Adrenal gland (tissue), 12 donors: ENCODE measurements around the gene ATP5F1B. TPM values are rescaled to one million over a fixed set of nuclear protein-coding genes. Genes with fewer than 3 reads are reported as not detected.

ENCODE experiments used
- DNase-seq, 7 donors: peaks; one replicate each; pipeline ENCODE4 v3.0.0-alpha.2; 2019 to 2020
- H3K27ac ChIP-seq, 5 donors: fragments of 200-600 bp; sonication (generic) in 4 of 5; 1 replicate in 3 of 5; 2 replicates in 2 of 5; pipeline versions ENCODE4 v1.5.1 to v1.8.0; 2016 to 2020; ENCODE audit warnings: mild to moderate bottlenecking in 1 of 5
- H3K27me3 ChIP-seq: fragments of 200-600 bp; 2 replicates; pipeline ENCODE4 v1.8.0; 2021
- H3K36me3 ChIP-seq, 2 donors: fragments of 200-600 bp; replicated peaks in 1 of 2; 1 replicate in 1 of 2; 2 replicates in 1 of 2; pipeline versions ENCODE4 v1.5.1 to v1.8.0; 2018 to 2022
- H3K4me1 ChIP-seq, 2 donors: fragments of 200-600 bp; replicated peaks in 1 of 2; 1 replicate in 1 of 2; 2 replicates in 1 of 2; pipeline versions ENCODE4 v1.5.1 to v1.8.0; 2018 to 2021
- H3K4me3 ChIP-seq, 4 donors: fragments of 200-600 bp; sonication (generic) in 3 of 4; one replicate each; pipeline ENCODE4 v1.5.1; 2016 to 2018
- H3K9me3 ChIP-seq, 3 donors: fragments of 200-600 bp; sonication (generic) in 1 of 3; replicated peaks in 1 of 3; 1 replicate in 2 of 3; 2 replicates in 1 of 3; pipeline versions ENCODE4 v1.5.1 to v1.8.0; 2016 to 2021
- POLR2A ChIP-seq, 2 donors: fragments of 450-650 bp; IDR thresholded peaks; one replicate each; pipeline ENCODE4 v1.6.1; 2017; ENCODE audit warnings: antibody characterized with exemption in 2 of 2, mild to moderate bottlenecking in 2 of 2, moderate library complexity in 1 of 2
- WGBS, 4 donors: extraction: QIAGEN DNeasy Blood & Tissue Kit in 2 of 4; methylation state at CpG; one replicate each; pipeline versions ENCODE4 v1.1.5 to v1.1.7; 2013 to 2017; 5-methylcytosine and 5-hydroxymethylcytosine counted together
- intact Hi-C, 2 donors: fragments of 100-400 bp; cut with DNase I; formaldehyde crosslinking; loops; one replicate each; pipeline versions ENCODE4 v1.14.1 to v1.15.0; 2022 to 2023
- polyA plus RNA-seq, 3 donors: library from polyadenylated mRNA; stranded (reverse); fragments of 200-250 nt in 2 of 3; fragments of 350-450 nt in 1 of 3; fragmentation: Illumina TruSeq in 1 of 3; extraction: RNeasy Lipid Tissue Mini Kit (QIAGEN cat#74804) in 1 of 3; gene quantifications; one replicate each; pipeline ENCODE4 v1.2.3, GENCODE V29; 2013 to 2014
- total RNA-seq, 9 donors: library from RNA; depleted of rRNA in 4 of 9; stranded (reverse); fragments of >200 nt in 4 of 9; fragments of 120-200 nt in 1 of 9; fragmentation: NEBNext Ultra II Directional in 1 of 9; extraction: Animal tissue kit (Norgen Biotek cat#: 25700) in 1 of 9; gene quantifications; one replicate each; pipeline versions ENCODE4 v1.1.0 to v1.2.4, GENCODE V29; 2013 to 2023
- TF ChIP-seq, protein P1 (sequence below), 6 experiments: fragments of 450-650 bp in 4 of 6; fragments of 200-600 bp in 2 of 6; sonication (generic) in 1 of 6; IDR thresholded peaks; 1 replicate in 5 of 6; 2 replicates in 1 of 6; pipeline versions ENCODE4 v1.5.1 to v1.8.0; 2016 to 2021; ENCODE audit warnings: antibody characterized with exemption in 6 of 6, mild to moderate bottlenecking in 2 of 6, moderate library complexity in 1 of 6
- donor health status: healthy with polysubstance abuse.
- donor health status: Bipolar disorder and iron deficiency.
- donor health status: DM: yes; HTN: yes; CAD: no.
- donor health status: DM: no; HTN: no; CAD: no.
- donor health status: DM: no; HTN: no; CAD: no.
- donor health status: DM: yes; HTN: yes; CAD: no.

ATP5F1B gene
- total and polyA plus RNA-seq, 12 donors = 306 to 1,296 (median 754) TPM

DNA sequence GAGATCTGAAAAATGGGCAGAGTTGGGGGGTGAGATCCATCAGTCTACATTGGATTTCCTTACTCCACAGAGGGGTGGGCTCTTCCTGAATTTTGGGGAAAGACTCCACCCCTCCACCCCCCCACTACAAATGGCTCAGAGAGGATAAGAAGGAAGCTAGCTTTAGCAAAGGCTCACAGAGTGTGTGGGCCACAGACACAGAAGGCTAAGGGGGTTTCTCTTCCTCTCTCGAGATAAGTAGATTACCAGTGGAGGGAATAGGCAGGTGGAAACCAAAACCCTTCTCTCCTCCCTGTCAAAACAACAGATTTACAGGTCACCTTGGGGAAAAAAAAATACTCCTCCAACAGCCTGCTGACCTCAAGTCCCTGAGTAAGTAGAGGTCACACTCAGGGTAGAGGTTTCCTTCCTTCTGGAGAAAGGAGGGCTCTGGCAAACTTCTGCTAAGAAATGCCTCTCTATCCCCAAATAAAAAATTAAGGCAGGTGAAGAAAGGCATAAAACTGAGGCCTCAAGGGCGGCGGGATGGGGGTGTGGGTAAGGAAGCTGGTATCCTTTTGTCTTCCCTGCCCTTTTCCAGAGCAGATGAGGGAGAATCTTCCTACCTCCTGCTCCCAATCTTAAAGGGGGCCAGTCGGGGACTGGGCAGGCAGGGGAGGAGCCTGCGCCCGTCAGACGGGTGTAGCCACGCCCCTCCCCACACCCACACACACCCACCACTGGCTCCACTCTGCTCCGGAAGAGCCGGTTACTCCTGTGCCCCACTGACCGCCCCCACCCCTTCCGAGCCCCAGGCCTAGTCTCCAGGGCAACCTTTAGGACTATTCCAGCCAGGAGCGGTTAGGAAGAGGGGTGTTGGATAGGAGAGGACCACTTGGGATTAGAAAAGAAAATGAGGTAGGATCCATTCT lies 13.7 kb downstream of the ATP5F1B start:
- TF ChIP-seq, protein P1, sequence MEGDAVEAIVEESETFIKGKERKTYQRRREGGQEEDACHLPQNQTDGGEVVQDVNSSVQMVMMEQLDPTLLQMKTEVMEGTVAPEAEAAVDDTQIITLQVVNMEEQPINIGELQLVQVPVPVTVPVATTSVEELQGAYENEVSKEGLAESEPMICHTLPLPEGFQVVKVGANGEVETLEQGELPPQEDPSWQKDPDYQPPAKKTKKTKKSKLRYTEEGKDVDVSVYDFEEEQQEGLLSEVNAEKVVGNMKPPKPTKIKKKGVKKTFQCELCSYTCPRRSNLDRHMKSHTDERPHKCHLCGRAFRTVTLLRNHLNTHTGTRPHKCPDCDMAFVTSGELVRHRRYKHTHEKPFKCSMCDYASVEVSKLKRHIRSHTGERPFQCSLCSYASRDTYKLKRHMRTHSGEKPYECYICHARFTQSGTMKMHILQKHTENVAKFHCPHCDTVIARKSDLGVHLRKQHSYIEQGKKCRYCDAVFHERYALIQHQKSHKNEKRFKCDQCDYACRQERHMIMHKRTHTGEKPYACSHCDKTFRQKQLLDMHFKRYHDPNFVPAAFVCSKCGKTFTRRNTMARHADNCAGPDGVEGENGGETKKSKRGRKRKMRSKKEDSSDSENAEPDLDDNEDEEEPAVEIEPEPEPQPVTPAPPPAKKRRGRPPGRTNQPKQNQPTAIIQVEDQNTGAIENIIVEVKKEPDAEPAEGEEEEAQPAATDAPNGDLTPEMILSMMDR (IDR thresholded peaks at IDR 0.05) = no peak
- no peak for TF ChIP-seq POLR2A (IDR thresholded peaks at IDR 0.05)
- H3K4me1 ChIP-seq = peaks cover 34 to 63% of the 10 kb centered on the region in 2 donors
- no peaks in the 10 kb centered on the region for H3K9me3 ChIP-seq
- no peaks in the 10 kb centered on the region for H3K27me3 ChIP-seq
- 4 to 5% (median 4%) methylated on average over 11 to 13 of the region's 13 CpGs for WGBS, 4 donors
- peak overlapping the region in 3 of 5 donors; percentile 17 to 94 (median 74) for H3K27ac ChIP-seq
- DNase-seq = peak; percentile 46 to 80 (median 69)
- intact Hi-C loops = loop anchor here (5.0 to 10.0 kb wide), 3 partner anchors 35 to 117 kb away; partner anchors contain the start of gene PTGES3 (in 1 of the 2)
- H3K36me3 ChIP-seq = no peaks in the 10 kb centered on the region
- peak overlapping the region in 1 of 4 donors; percentile 24 for H3K4me3 ChIP-seq

DNA sequence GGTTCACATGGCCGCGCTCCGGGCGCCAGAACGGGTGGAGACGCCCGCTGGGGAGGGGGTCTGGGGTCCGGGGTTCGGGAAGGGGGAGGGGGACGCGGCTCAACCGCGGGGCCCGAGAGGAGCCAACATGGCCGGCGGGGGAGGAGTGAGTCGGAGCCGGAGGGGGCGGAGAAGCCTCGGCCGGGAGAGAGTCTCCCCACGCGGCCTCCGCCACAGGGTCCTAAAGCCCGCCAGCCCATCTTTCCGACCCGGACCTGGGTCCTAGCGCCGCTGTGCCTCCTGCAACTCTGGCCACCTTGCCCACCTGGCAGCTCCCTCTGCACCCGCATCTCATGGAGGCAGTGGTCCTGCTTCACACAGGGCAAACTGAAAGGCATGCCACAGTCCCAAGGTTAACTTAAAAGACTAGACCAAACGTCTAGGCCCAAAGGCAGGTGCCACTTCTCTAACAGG lies 15.6 kb downstream of the ATP5F1B start, which contains the start of gene BAZ2A:
BAZ2A (minus strand) TSS at position 147 of the 453 bp plus-strand sequence. CDS start 12,796 bp downstream, outside the sequence.
- peaks cover 41 to 75% of the 10 kb centered on the region in 2 donors for H3K4me1 ChIP-seq
- peak; percentile 80 to 93 (median 90) for DNase-seq
- intact Hi-C loops = loop anchor here (5.0 to 10.0 kb wide), 3 partner anchors 33 to 115 kb away; partner anchors contain the start of gene PTGES3 (in 1 of the 2)
- no peaks in the 10 kb centered on the region for H3K36me3 ChIP-seq
- no peaks in the 10 kb centered on the region for H3K27me3 ChIP-seq
- WGBS, 4 donors = 1 to 7% (median 3%) methylated on average over 3 to 31 of the region's 31 CpGs
- TF ChIP-seq, protein P1 (IDR thresholded peaks at IDR 0.05) = no peak
- no peak for TF ChIP-seq POLR2A (IDR thresholded peaks at IDR 0.05)
- peak within 1 kb of the TSS; percentile 87 to 94 (median 91) for H3K27ac ChIP-seq
- H3K9me3 ChIP-seq = no peaks in the 10 kb centered on the region
- H3K4me3 ChIP-seq = peak within 1 kb of the TSS; percentile 88 to 99 (median 98)

DNA sequence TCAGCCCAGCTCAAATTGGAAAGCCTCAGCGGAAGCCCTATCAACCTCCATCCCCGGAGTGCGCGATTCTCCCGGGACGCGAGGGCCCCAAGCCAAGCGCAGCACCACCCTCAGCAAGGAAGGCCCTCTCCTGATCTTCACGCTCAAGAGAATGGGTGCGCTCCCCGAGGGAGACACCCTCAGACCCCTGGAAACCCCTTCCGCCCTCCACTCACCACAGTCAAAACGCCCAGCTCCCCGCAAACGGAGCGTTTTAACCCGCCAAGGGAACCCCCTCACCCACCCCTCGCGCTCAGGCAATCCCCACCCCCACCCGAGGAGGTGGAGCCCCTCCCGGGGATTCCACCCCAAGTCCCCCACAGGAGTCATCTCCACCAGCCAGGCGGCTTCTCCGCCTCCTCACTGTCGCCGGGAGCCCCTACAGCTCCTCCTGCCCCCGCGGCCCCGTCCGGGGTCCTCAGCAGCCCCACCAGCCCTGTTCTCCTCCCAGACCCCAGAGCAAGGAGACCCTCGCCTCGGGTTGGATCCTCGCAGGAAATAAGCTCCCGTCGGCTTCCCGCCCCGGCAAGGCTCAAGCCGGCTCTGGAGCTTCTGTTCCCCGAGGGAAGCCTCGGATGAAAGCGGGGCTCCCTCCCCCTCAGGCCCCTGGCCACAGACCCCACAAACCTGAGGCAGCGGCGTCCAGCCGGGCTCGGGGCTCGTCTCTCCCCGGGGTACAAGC lies 16.2 kb downstream of the ATP5F1B start:
- Histone ChIP-seq H3K4me1 (peaks cover 43 to 81% of the 10 kb centered on the region in 2 donors), H3K36me3 (no peaks in the 10 kb centered on the region), H3K27ac (peak overlapping the region; percentile 87 to 94 (median 91)), H3K27me3 (no peaks in the 10 kb centered on the region), H3K9me3 (no peaks in the 10 kb centered on the region), H3K4me3 (peak overlapping the region; percentile 88 to 99 (median 98))
- DNase-seq = peak in 4 of 7 donors; percentile 38 to 48 (median 42)
- 0 to 1% (median 0%) methylated on average over 3 to 46 of the region's 46 CpGs for WGBS, 4 donors
- intact Hi-C loops = loop anchor here (5.0 to 10.0 kb wide), 3 partner anchors 32 to 115 kb away; partner anchors contain the start of gene PTGES3 (in 1 of the 2)
- TF ChIP-seq, protein P1 (IDR thresholded peaks at IDR 0.05) = no peak
- no peak for TF ChIP-seq POLR2A (IDR thresholded peaks at IDR 0.05)
